GM19397 (cell line): ENCODE data around the gene PDE10A.

Source experiments
- ATAC-seq: cut with Tn5 transposase; IDR thresholded peaks from one replicate; pipeline ENCODE4 v1.9.1; 2021; ENCODE audit warnings: mild to moderate bottlenecking, moderate library complexity; ENCODE audit not compliant: unreplicated experiment

The PDE10A gene

DNA sequence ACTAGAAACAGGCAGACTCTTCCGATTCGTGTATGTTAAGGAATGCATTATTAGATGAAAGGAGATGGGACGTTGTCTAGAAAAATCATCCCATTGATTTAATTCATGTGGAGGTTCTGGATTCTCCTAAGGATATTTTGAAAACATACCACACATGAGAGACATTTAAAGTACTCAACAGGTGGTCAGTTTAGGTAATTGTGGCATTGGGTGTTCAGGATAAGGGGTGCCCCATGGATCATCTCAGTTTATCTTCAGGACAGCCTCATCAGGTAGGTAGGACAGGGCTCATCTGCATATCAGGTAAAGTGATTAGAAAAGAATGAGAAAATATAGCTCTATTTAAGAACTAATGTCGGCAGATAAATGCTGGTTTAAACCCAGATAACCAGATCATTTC, 15.9 kb upstream of the PDE10A start:
- ATAC-seq, result no peak

DNA sequence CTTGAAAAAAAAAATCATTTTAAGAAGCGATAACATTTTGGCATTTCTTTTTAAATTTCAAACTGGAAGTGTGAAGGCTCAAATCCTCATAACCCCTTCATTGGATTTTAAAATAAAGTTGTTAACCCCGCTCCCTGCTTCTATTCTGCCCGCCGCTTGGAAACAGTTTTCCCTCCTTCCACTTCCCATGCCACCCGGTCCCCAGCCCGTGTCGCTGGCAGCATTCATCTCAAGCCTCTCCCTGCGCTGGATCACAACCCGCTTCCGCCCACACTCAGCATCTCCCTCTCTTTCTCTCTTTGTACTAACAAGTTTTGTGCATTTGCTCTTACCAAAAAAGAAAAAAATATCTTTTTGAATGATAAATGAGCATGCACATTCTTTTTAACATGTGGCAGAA, 15.4 kb upstream of the PDE10A start:
- ATAC-seq, result no peak

DNA sequence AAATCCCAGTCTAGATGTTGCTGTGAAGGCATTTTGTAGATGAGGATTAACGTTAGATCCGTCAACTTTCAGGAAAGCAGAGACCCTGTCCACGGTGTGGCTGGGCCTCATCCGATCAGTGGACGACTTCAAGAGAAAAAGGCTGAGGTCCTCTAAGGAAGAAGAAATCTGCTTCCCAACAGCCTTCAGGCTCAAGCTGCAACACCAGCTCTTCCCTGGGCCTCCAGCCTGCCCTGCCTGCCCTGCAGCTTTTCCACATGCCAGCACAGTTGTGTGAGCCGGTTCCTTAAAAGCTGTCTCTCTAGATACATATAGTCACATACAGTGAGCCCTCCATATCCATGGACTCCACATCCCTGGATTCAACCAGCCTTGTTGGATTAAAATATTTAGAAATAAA, 14.1 kb upstream of the PDE10A start:
- ATAC-seq, result no peak

DNA sequence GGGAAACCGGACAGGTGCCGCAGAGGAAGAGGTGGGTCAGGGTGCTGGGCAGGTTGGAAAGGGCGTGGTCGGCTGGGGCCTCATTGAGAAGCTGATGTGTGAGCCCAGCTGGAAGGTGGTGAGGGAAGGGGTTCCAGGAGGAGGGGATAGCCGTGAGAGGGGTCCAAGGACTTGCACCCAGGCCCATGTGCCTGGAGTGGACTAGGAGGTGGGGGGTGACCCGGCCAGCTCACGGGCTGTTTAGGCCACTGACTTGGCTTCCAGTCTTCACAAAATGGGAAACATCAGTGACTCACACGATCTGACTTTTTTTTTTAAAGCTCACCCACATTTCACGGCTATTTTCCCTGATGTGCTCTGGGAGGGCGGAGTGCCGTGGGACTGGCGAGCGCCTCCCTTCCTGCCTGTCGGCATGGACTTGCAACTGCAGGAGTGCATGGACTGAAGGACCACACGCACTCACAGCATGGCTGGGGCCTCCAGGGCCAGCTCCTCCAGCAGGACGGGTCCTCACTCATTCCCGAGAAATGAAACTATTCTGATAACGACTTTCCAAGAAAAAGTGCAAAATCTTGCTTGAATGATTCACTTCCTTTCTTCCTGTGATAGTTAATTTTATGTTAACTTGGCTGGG, 13.5 kb upstream of the PDE10A start:
- no peak for ATAC-seq

DNA sequence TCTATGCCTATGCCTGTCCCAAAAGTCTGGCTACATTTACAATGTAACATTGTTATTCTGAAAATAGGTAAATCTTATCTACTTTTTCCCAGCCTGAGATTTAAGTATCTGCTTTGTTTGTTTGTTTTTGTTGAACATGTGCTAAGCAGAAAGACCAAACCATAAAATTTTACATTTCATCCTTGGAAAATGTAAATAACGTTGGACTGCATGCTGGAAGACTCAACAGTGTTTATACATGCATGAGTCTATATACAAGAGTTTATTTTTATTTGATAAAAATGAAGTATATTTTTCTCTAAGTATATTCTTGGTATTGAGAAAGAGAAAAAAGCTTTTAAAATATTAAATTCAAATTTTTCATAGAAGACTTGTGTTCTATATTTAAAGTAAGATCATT, 12.1 kb upstream of the PDE10A start:
- no peak for ATAC-seq

DNA sequence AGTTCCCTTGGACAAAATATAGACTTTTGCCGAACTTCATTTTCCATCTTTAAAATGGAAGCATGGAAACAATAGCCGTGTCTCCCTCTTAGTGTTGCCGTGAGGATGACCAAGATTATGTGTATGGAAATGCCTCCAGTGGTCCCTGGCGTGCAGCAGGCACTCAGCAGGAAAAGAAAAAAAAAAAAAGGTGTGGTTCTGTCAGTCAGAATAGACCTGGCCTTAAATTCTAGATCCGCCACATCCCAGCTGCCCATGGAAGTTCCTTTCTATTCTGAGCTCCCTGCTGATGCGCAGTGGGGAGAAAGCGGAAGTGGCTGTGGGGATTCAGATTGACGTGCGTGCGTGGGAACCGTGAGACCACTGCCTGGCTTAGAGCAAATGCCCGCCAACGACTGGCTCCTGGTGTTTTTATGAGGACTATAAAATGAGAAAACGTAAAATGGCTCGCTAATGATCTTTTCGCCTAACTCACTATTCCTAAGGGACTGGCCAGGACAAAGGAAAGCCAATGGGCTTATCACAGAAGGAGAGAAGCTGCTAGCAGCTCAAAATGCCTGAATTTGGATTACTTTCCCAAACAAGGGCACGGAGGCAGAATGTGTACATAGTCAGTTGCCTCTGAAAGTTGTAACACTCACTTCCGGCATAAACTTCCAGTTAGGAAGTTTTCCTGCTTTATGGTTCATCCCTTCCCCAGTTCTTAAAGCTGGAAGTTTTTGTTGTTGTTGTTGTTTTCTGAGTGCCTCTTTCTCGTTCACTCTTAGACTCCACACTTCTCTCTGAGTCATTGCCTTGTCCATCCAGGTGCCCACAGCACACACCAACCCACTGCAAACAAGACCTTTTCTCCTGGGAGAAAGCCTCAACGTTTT, 11.4 kb upstream of the PDE10A start:
- ATAC-seq, result no peak

DNA sequence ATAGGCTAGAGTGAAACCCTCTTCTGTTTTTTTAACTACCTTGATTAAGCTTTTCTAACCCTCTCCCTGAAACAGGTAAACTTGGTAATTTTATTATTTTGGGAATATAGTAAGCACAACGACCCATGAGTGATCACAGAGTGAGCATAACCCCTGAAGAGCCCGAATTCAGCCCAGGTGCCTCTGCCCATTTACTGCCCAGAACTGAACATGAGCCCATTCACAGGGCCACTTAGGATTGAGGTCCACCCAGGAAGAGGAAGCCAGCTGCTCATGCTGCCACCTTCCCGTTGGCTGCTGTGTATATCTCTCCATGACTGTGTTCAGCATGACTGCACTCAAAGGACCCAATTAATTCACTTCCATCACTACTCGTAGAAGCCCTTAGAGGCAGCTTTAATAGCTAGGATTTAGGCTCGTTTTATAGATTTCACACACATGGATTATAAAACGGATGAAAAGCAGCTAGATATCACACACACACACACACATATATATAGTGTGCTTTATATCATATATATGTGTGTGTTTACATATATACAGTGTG, 8.3 kb upstream of the PDE10A start:
- ATAC-seq, result no peak

DNA sequence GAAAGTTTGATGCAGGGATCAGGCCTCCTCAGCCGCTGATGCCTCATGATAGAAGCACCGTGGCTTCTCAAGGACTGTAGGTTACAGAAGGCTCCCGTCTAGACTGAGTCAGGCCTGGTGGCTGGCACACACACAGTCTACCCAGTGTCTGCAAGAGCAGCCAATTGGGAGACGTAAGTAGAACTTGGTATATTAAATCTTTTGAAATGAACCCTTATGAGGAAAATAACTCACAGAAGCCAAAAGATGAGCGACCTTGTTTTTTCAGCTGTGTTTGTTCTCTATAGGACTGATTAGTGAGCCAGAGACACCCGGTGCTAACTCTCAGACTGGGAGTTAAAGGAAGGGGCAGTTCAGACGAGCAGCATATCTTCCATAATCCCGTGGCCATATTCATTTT, 5.9 kb upstream of the PDE10A start:
- no peak for ATAC-seq

DNA sequence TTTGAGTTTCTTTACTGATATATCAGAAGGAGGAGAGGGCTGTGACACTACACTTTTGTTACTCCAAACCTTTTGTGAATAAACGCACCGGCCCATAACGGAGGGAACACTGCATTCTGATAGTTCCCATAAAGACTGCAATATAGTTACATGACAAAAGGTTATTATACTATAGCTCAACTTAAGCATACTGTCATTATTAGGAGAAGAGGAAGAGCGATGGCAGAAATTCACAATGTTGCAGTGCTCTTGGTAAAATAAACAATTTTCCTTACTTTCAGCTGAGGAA, 2.3 kb upstream of the PDE10A start:
- no peak for ATAC-seq

DNA sequence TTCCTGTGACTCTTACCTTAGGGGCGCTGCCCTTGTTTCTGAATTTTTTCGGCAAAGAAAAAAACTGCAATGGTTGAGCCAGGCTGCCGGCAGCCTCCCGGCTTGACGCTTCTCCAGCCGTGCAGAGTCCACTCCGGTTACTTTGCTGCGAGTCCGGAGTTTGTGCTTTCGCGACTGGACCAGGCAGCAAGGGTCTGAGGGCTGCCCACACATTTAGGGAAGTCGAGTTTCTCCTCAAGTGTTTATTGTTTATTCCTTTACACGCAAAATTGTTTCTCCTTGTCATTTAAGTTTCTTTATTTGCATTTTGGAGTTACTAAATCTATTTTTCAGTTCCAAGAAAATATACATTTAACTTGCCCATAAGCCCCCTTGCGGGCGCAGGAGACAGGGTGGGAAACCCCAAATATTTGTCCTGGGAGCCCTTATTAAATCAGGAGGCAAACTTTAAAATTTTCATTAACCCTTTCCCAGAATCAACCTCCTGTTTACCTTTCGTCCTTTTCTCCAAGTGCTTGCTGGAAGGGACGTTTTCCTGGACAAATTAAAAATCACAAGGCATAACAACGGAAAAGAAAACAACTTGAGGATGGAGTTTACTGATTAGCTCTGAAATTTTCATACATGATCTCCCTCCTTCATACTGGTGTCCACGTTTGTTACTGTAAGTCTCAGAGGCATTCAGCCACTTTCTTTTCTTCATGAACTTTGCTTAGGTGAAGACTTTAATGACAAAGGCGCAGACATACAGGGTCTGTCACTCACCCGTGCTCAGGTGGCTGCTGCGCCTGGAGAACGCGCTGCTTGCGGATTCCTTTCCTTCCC, 1.7 kb upstream of the PDE10A start:
- no peak for ATAC-seq

DNA sequence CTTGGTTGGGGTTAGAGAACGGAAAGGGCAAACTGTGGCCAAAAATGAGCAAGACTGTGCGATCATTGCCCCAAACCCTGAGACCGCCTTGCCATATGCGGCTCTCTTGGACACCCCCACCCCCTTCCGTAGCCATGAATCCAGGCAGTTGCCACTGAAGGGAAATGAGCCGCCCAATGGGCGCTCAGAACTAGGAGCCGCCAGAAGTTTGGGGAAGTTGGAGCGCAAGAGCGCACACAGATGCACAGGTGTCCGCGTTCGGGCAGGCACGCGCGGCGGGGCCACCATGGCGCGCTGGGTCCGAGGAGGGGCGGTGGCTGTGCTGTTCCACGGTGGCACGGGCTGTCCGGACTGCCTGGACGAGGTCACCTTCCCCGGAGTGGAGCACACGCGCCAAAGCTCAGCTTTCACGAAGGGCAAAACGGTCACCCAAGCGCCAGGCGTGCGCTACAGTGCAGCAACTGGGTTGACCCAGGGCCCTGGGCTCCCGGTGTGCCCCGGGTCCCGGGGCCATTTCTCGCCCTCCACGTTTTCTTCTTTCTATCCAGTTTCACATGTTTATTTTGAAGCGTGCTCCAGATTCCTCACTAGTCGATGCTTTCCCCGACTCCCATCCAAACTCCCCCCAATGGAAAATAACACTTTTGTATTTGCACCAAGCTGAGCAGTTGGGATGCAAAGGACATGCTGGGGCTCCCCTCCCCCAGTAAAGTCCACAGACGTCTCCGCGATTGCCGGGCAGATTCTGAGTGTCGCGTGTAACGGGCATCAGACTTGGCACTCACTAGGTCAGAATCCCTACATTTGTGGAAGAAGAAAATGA, 906 bp upstream of the PDE10A start:
- ATAC-seq, result no peak

DNA sequence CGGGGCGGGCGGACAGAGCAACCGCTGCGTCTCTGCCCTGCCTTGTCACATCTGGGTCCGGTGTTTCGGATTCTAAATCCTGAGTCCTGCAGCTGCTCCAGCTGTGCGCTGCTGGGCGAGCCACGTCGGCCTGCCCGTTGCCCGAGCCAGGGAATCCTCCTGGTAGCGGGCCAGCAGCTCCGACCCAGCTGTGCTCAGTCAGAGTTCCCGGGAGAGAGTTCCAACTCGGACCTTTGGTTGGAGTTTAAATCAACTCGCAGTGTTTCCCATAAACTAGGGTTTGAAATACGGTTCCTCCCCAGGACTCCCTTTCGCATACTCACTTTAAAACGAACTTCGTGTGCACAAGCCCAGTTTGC, 315 bp upstream of the PDE10A start:
- no peak for ATAC-seq

DNA sequence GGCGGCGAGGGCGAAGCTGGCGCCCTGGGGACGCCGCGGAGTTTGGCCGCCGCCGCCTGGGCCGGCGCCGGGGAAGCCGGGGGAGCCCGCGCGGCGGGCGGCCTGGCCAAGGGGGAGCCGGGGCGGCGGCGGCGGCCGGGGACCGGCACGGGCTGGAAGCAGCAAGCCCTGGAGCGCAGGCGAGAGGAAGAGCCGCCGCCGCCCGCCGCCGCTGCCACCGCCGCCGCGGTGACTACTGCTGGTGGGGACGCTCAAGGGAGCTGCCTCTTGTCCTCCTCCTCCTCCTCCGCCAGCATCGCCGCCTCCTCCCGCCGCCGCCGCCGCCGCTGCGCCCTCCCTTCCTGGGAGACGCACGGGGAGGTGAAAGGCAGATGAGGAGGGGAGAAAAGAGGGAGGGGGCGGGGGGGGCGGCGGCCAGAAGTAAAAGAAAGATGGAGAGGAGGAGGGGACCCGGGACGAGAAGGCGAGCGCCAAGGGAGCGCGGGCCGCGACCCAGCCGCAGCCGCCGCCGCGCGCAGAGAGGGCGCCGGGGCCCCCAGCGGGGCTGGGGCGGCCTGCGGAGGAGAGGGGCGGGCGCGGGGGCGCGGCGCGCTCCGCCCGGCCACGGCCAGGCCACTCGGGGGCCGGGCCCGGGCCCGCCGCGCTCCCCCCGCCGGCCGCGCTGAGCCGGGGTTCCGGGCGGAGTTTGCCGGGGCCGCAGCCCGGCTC, 846 bp downstream of the PDE10A start:
- ATAC-seq, result no peak

DNA sequence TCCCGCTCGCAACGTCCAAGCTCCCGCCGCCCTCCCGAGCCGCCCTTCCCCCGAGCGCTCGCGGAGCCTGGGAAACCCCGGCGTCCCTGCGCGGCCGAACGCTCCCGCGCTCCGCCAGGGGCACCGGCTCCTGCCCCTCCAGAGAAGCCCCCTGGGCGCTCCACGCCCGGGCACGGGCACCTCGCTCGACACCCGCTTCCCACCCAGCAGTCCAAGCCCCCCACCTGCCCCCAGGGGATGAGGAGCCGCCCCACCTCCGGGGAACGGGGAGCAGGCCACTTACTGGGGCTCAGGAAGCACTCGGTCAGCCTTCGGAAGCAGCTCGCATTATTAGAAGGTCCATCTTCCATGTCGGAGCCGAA, 1.4 kb downstream of the PDE10A start:
- no peak for ATAC-seq

DNA sequence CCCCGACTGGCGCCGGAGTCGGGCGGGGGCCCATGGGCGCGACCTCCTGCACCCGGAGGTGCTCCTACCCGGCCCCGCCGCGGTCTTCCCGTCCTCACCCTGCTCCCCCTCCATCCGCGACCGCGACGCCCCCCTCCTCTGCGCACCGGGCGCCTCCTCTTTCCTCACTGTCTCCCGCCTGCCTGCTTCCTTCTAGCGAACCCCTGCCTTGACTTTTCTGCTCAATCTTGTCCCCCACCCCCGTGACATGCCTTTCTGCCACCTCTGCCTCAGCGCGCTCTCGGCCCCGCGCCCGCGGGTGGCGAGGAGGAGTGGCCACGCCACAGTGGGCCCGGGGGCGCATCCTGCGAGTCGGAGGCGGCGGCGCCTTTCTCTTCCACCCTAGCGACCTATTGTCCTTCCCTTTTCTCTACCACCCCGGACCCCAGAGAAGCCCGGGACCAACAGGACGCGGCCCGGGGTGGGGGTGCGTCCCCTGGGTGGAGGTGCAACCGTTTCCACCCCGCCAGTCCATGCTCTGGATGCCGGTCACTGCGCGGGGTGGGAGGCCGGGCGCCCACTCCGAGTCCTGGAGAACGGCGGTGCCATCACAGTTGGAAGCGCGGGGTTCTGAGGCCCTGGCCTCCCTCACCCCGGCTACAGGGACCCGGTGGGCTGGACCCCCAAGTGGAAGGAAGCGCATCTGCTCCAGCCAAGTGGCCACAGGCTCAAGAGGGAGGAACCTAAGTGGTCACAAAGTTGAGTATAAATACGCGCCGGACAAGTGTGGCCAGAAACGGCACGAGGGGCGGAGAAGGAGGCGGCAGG, 2.0 kb downstream of the PDE10A start:
- no peak for ATAC-seq

DNA sequence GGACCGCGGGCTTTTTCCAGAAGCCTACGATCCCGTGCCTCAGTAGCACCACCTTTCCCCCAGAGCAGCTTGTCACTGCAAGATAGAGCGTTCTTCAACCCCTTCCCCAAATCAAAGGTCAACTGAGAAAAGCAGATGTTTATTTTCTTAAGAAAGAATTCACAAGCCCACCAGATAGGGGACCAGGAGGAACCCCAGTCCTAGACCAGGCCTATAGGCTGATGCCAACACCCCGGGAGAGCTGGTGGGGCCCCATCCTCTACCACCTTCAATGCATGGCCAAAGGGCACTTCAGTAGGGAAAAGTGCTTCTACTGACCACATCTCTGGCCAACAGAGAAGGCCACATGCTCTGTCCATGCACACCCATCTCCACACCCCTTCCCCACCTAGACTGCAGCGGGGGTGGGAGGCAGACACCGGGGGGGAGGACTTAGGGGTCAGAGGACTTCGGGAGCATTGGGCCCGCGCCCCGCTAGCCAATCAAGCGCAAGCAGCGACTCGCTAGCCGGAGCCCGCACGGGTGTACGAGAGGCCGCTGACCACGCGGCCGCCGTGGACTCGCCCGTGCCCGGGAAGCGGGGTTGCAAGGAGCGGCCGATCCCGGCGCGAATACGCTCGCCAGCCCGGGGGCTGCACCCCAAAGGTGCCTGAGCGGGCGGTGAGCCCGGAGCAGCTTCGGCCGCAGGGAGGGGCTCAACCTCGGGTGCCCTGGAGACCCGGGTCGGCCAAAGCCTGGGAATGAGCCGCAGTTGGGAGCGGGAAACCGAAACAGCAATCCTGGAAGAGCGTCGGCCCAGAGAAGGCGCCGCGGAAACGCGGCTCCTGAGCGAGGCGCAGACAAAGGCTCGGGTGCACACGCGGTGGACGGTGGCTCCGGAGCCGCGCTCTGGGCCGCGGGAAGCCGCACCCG, 2.8 kb downstream of the PDE10A start:
- no peak for ATAC-seq

DNA sequence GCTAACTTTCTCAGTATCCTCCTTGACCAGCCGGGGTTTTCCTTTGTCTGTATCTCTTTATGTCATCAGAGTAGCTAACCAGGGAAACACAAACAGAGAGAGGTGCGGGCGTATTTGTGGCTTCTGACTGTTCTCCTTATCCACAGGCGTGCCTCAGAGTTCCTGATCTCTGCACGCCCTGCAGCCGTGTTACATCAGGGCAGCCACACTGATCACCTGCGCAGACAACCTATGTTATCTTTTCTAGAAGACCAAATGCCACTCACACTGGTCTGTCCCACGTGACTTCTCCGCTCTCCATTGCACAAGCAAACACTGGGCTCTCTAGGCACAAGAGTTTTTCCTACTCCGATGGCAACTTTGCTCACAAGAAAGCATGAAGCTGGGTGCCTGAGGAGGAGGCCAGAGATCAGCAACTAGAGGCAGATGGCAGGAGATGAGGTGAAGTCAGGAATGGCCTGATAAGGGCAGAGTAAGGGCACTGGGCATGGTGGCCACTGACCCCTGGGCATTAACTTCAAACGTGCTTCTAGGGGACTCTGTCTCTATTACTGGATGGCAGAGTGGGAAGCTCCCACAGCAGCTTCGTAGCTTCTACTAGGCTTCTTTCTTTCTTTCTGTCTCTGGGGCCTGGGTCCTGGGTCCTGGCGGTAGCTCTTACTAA, 4.5 kb downstream of the PDE10A start:
- no peak for ATAC-seq

DNA sequence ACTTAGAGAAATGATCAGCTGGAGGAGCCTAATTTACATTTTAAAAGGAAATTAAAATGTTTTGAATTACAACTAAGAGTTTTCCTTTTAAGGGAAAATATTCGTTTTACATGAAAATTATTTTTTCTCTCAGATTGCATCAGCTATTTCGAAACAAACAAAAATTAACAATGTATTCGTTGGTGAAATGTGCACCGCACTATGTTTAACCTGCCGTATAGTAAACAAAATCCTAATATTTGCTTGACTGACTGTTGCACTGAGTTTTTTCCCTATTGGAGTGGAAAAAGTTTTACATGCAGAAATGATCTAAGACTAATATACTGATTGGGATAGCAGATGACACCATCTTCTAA, 5.7 kb downstream of the PDE10A start:
- ATAC-seq, result no peak
